Astrocyte (in vitro differentiated cells and primary cell): ENCODE measurements around the gene FITM1. TPM values are rescaled to one million over a fixed set of nuclear protein-coding genes. Genes with fewer than 3 reads are reported as not detected.

Experiments
- DNase-seq: peaks from one replicate; pipeline ENCODE4 v3.0.0-alpha.2; 2010; ENCODE audit warnings: low read depth
- FAIRE-seq: peaks from 2 replicates; lab custom pipeline; 2011; peaks lifted over from hg19 to GRCh38; lab: Jason Lieb, UNC
- H2AFZ ChIP-seq: 2 replicates; pipeline ENCODE4 v1.6.0; 2012; ENCODE audit warnings: low read depth, low read length, inconsistent platforms
- H3K27ac ChIP-seq: 2 replicates; pipeline ENCODE4 v1.5.1; 2011; ENCODE audit warnings: low read depth, low read length, inconsistent platforms
- H3K27me3 ChIP-seq: 2 replicates; pipeline ENCODE4 v1.6.0; 2011; ENCODE audit warnings: low read length, inconsistent platforms; ENCODE audit not compliant: insufficient read depth
- H3K36me3 ChIP-seq: 2 replicates; pipeline ENCODE4 v1.5.1; 2011; ENCODE audit warnings: low read length, inconsistent platforms; ENCODE audit not compliant: insufficient read depth
- H3K4me1 ChIP-seq: 2 replicates; pipeline ENCODE4 v1.5.1; 2011; ENCODE audit warnings: low read length, inconsistent platforms; ENCODE audit not compliant: insufficient read depth
- H3K4me2 ChIP-seq: 2 replicates; pipeline ENCODE4 v1.6.0; 2012; ENCODE audit warnings: low read length, inconsistent platforms
- H3K4me3 ChIP-seq: 2 replicates; pipeline ENCODE4 v1.5.1; 2011; ENCODE audit warnings: low read depth, mild to moderate bottlenecking, low read length, inconsistent platforms; ENCODE audit not compliant: insufficient read depth
- H3K79me2 ChIP-seq: 2 replicates; pipeline ENCODE4 v1.6.0; 2012; ENCODE audit warnings: mild to moderate bottlenecking, low read length, inconsistent platforms; ENCODE audit not compliant: insufficient read depth
- H3K9ac ChIP-seq: 2 replicates; pipeline ENCODE4 v1.6.0; 2012; ENCODE audit warnings: mild to moderate bottlenecking, low read length, inconsistent platforms
- H3K9me3 ChIP-seq: 2 replicates; pipeline ENCODE4 v1.5.1; 2012; ENCODE audit warnings: low read depth, mild to moderate bottlenecking, low read length, inconsistent platforms; ENCODE audit not compliant: insufficient read depth
- H4K20me1 ChIP-seq: 2 replicates; pipeline ENCODE4 v1.6.0; 2012; ENCODE audit warnings: low read length, inconsistent platforms; ENCODE audit not compliant: insufficient read depth
- H3K27ac Mint-ChIP-seq: one replicate; pipeline ENCODE4 v1.8.0; 2021; ENCODE audit warnings: mild to moderate bottlenecking, mixed read lengths; ENCODE audit not compliant: unreplicated experiment
- H3K27me3 Mint-ChIP-seq: one replicate; pipeline ENCODE4 v1.8.0; 2021; ENCODE audit warnings: low read depth, mixed read lengths; ENCODE audit not compliant: unreplicated experiment
- H3K36me3 Mint-ChIP-seq: one replicate; pipeline ENCODE4 v1.8.0; 2021; ENCODE audit warnings: low read depth, mixed read lengths; ENCODE audit not compliant: unreplicated experiment
- H3K4me1 Mint-ChIP-seq: one replicate; pipeline ENCODE4 v1.8.0; 2021; ENCODE audit warnings: low read depth, mixed read lengths; ENCODE audit not compliant: unreplicated experiment
- H3K4me3 Mint-ChIP-seq: one replicate; pipeline ENCODE4 v1.8.0; 2021; ENCODE audit warnings: mild to moderate bottlenecking, moderate library complexity, mixed read lengths; ENCODE audit not compliant: unreplicated experiment
- H3K9me3 Mint-ChIP-seq: one replicate; pipeline ENCODE4 v1.8.0; 2021; ENCODE audit warnings: mild to moderate bottlenecking, mixed read lengths; ENCODE audit not compliant: unreplicated experiment
- EZH2 ChIP-seq: IDR thresholded peaks from 2 replicates; pipeline ENCODE4 v1.6.1; 2012; ENCODE audit warnings: mild to moderate bottlenecking, low read length, inconsistent platforms; ENCODE audit not compliant: insufficient read depth
- total RNA-seq: library from RNA; stranded (reverse); gene quantifications from 2 replicates; pipeline ENCODE4 v1.2.1, GENCODE V29; 2021
- TF ChIP-seq, protein P1 (sequence below): IDR thresholded peaks from 2 replicates; pipeline ENCODE4 v1.5.1; 2011; ENCODE audit warnings: low read depth, mild to moderate bottlenecking, inconsistent platforms, low read length, moderate library complexity; ENCODE audit not compliant: insufficient read depth

Gene FITM1
- total RNA-seq, 1 donor from 2014 or later = 0.25 TPM

DNA sequence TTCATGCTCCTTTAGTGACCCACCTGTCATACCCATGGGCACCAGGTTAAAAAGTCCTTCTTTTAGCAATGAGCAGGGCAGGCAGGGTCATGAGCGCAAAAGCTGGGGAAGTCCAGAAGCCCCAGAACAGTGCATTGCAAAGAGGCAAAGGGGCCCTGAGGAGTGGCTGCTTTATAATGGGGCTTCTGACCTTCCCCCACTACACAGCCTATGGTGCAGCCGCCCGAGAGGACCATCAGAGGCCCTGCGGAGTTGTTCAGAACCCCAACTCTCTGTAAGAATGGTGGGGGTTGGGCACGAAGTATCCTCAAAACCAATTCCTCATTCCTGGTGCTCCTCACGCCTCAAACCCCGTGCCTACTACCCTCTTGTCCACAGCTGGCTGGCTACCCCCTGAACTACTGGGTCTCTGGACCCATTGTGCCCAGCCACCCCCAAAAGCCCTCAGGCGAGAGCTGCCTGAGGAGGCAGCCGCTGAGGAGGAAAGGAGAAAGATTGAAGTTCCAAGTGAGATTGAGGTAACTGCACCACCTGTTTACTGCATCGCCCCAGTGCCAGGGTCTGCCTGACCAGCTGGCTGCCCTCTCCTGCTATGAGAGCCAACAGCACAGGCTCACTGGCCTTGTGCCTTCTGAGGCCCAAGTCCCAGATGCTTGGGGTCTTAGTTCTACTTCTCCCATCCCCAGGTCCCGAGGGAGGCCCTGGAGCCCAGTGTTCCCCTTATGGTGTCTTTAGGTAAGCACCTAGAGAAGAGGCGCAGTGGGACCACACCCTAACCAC lies 48.1 kb downstream of the FITM1 start:
- no peak overlapping the region for H2AFZ ChIP-seq
- peaks cover 7% of the 10 kb centered on the region for H3K4me1 Mint-ChIP-seq
- H3K79me2 ChIP-seq = no peaks in the 10 kb centered on the region
- no peak overlapping the region for H3K4me2 ChIP-seq
- FAIRE-seq (no peak), DNase-seq (no peak)
- H3K4me3 Mint-ChIP-seq = no peak overlapping the region
- TF ChIP-seq, protein P1, sequence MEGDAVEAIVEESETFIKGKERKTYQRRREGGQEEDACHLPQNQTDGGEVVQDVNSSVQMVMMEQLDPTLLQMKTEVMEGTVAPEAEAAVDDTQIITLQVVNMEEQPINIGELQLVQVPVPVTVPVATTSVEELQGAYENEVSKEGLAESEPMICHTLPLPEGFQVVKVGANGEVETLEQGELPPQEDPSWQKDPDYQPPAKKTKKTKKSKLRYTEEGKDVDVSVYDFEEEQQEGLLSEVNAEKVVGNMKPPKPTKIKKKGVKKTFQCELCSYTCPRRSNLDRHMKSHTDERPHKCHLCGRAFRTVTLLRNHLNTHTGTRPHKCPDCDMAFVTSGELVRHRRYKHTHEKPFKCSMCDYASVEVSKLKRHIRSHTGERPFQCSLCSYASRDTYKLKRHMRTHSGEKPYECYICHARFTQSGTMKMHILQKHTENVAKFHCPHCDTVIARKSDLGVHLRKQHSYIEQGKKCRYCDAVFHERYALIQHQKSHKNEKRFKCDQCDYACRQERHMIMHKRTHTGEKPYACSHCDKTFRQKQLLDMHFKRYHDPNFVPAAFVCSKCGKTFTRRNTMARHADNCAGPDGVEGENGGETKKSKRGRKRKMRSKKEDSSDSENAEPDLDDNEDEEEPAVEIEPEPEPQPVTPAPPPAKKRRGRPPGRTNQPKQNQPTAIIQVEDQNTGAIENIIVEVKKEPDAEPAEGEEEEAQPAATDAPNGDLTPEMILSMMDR = no peak
- no peak for TF ChIP-seq EZH2
- peaks cover 21% of the 10 kb centered on the region for H3K36me3 ChIP-seq
- no peaks in the 10 kb centered on the region for H3K27me3 ChIP-seq
- peaks cover 5% of the 10 kb centered on the region for H3K4me1 ChIP-seq
- H3K27me3 Mint-ChIP-seq = no peaks in the 10 kb centered on the region
- H3K27ac ChIP-seq = no peak overlapping the region
- H4K20me1 ChIP-seq = peaks cover 35% of the 10 kb centered on the region
- peak overlapping the region; percentile 34 for H3K27ac Mint-ChIP-seq
- no peak overlapping the region for H3K4me3 ChIP-seq
- H3K9me3 Mint-ChIP-seq = no peaks in the 10 kb centered on the region
- H3K9ac ChIP-seq = no peak overlapping the region
- peaks cover 20% of the 10 kb centered on the region for H3K36me3 Mint-ChIP-seq
- H3K9me3 ChIP-seq = no peaks in the 10 kb centered on the region

GRCh38 chr14:24179294-24179960 lies 49.0 kb downstream of the FITM1 start:
- peaks cover 20% of the 10 kb centered on the region for H3K36me3 Mint-ChIP-seq

More at GRCh38 chr14:24179294-24179960, 49.0 kb downstream of the FITM1 start:
- H3K4me2 ChIP-seq = no peak overlapping the region
- peaks cover 7% of the 10 kb centered on the region for H3K4me1 Mint-ChIP-seq
- no peak overlapping the region for H3K4me3 ChIP-seq
- H3K79me2 ChIP-seq = no peaks in the 10 kb centered on the region
- H3K9ac ChIP-seq = peak overlapping the region; percentile 8
- TF ChIP-seq, protein P1 = no peak
- TF ChIP-seq EZH2 = no peak
- no peaks in the 10 kb centered on the region for H3K27me3 ChIP-seq
- H4K20me1 ChIP-seq = peaks cover 35% of the 10 kb centered on the region
- no peak for FAIRE-seq
- H3K36me3 ChIP-seq = peaks cover 22% of the 10 kb centered on the region
- no peaks in the 10 kb centered on the region for H3K9me3 Mint-ChIP-seq
- no peak overlapping the region for H3K4me3 Mint-ChIP-seq
- no peaks in the 10 kb centered on the region for H3K9me3 ChIP-seq
- no peaks in the 10 kb centered on the region for H3K27me3 Mint-ChIP-seq
- no peak overlapping the region for H2AFZ ChIP-seq
- peak overlapping the region; percentile 75 for H3K27ac Mint-ChIP-seq
- peaks cover 5% of the 10 kb centered on the region for H3K4me1 ChIP-seq
- peak overlapping the region; percentile 18 for H3K27ac ChIP-seq
- DNase-seq = no peak
